HG03442 (cell line): ENCODE data around the gene BBLN.

Experiments used
- ATAC-seq: cut with Tn5 transposase; IDR thresholded peaks from one replicate; pipeline ENCODE4 v1.9.1; 2021; ENCODE audit warnings: mild to moderate bottlenecking, moderate library complexity; ENCODE audit not compliant: unreplicated experiment

The BBLN gene

DNA sequence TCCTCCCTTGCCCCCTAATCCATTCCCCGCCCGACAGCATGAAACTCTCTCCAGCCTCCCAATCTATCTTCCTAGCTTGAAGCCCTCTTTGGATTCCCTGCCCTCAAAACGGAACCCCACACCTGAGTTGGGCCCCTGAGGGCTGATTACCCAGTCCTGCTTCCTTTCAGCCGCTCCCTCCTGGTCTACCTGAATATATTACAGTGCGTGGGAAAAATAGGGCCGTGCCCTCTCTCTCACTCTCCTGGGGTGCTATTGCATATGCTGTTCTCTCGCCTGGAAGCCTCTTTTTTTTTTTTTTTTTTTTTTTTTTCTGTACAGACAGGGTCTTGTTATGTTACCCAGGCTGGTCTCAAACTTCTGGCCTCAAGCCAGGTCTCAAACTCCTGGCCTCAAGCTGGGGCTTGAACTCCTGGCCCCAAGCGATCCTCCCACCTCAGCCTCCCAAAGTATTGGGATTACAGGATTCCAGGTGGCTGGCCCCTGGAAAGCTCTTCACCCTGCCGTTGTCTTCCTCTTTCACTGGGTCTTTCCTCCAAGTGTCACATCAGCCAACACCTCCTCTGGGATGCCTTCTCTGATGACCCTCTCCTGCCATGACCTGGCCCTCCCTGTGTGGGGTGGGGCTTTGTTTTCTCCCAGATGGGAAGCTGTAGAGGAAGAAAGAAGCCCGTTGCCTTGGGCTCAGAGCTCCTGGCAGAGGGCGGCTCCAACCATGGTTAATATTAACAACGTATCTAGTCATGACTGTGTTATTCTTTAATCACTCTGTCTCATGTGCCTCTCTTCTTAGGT, 51.3 kb downstream of the BBLN start:
- ATAC-seq, result no peak

DNA sequence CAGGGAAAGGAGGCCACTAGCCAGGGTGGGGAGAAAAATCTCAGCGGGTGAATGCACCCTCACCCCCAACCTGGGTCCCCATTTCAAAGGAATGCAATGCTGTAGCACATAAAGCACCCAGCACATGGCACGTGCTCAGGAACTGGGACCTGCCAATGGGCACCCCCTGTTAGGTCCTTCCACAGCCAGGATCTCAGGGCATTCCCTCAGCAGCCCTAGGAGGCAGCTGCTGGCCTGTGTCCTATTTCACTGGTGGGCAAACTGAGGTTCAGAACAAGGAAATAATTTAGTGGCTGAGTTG, 51.9 kb downstream of the BBLN start:
- no peak for ATAC-seq
